HG03575 (cell line): ENCODE results near the gene GTF2F2.

Experiments
- ATAC-seq: cut with Tn5 transposase; IDR thresholded peaks from one replicate; pipeline ENCODE4 v1.9.1; 2021; ENCODE audit not compliant: unreplicated experiment, insufficient number of reproducible peaks, low FRiP score; ENCODE audit errors: extremely low read depth

Gene GTF2F2

DNA sequence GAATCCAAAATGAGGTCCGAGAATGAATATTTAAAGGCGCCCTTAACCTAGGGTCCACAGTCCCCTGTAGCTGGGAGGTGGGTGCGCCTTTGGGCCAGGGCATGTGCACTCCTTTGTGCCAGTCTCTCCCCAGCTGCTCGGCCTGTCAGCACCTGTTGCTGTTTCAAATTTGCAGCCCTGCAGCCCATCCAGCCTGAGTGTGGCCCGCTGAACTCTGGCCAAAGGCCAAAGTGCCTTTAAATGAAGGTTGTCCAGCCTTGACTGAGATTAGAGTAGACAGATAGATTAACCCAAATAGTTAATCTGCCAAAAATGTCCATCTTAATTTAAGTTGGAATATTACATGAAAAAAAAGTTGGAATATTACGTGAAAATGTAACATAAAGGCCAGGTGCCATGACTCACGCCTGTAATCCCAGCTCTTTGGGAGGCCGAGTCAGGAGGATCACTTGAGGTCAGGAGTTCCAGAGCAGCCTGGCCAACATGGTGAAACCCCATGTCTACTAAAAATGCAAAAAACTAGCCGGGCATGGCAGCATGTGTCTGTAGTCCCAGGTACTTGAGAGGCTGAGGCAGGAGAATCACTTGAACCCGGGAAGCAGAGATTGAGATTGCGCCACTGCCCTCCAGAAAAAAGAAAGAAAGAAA lies 195.3 kb downstream of the GTF2F2 start:
- ATAC-seq: no peak

DNA sequence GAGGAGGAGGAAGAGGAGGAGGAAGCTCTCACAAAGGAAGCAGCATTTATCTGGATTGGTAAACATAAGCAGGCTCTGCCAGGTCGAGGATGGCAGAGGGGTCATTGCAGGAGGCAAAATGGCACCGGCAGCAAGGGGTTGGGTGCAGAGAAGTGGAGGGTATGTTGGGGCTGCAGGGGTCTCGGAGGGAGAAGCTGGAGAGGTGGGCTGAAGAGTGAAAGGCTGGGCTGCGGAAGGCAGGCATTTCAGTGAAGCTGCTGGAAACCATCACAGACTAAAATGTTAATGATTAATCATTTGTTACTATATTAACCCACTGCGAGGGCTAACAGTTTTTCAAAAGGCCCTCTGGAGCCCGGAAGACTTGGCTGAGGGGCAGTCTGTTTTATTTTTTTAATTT lies 196.0 kb downstream of the GTF2F2 start:
- ATAC-seq: no peak

DNA sequence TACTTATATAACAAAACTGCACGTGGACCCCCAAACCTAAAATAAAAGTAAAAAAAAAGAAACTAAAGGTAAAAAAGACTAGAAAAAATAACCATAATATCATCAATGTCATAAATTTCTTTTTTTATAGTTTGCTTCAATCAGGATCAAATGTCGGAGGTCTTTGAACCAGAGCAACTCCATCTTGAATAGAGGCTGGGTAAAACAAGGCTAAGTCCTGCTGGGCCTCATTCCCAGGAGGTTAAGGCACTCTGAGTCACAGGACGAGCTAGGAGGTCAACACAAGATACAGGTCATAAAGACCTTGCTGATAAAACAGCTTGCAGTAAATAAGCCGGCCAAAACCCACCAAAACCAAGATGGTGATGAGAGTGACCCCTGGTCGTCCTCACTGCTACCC lies 196.7 kb downstream of the GTF2F2 start:
- no peak for ATAC-seq

DNA sequence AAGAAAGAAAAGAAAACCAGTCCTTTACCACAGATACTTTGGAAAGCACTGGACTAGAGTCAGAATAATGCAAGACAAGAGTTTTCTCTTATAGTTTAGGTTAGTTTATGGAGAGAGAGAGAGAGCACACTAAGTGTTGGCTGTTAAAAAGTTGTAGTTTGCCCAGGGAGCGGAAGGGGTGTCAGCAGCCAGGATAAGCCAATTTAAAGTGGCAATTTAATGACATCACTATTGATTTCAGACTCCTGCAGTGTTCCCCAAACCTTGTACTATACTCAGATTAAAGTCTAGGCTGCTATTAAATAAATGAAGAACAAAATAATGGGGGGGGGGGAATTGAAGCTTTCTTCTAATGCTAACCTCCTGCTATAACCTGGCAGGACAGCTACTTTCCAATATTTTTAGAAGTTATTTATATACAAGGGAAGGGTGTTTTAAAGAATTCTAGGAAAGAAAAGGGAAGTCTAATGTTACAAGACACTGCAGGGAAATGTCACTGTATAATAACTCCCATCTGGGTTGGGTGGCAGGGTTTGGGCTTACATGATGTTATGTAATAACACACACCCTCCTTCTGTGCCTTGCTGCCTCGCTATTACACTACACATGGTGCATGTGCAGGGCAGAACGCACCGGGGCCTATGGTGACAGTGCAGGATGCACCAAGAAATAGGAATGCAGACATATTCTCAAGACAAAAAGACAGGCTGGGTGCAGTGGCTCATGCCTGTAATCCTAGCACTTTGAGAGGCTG lies 200.7 kb downstream of the GTF2F2 start:
- ATAC-seq: no peak

DNA sequence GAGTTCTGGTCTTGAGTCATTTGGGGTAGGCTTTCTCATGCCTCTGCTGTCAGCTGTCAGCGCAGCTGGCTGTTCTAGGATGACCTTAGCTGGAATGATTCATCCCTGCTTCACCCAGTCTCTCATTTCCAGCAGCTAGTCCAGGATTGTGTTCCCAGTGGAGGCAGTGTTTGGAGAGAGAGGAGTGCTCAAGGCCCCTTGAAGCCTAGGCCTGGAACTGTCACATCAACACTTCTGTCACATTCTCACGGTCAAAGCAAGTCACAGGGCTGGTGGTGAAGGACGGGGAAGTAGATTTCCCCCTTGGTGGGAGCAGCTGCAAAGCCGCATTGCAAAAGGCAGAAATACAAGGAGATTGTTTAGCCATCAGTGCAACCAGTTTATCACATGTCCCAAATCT lies 205.5 kb downstream of the GTF2F2 start:
- ATAC-seq: no peak

DNA sequence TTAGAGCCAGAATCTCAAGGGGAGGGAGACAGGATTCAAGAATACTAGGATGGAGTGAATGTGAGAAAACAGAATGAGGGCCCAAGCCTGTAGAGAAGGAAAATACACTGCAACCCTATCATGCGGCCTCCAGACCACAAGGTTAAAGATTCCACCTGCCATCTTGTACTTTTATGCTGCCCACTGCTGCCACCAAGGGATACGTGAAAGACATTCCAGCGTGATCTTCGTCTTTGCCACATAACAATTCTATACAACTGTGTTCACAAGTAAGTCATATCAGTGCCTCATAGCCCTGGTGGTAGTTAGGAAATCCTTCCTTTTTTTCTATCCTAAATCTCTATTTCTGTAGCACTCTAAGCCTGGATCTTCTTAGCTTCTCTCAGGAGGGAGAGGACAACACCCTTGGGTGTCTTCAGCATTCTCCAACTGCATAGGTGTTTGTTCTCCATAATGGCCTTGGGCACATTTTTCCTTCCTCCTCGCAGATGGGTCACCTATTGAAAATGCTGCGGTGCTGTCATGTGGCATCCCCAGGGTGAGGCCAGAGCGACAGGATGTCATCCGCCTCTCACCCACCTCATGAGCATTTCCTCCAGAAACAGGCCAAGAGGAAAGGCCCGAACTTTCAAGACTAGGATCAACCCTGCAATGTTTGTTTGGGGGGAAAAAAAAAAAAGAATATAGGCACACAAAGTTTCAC lies 207.1 kb downstream of the GTF2F2 start:
- no peak for ATAC-seq

DNA sequence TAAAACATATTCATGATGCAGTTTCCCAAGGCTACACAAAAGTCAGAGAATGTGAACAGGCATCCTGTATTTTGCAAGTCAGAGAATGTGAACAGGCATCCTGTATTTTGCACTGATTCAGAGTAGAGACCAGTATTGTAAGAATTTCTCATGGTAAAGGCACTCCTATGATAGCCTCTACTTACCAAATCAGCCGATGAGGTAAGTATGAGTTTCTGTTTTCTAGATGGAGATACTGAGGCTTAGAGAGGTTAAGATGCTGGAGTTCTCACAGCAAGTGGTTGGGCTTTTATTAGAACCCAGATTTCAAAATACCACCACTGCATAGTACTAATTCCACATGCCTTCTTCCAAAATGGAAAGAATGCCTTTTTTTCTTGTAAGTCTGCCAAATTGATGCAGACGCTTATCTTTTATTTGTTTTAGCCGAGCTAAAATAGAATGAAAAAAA lies 208.4 kb downstream of the GTF2F2 start:
- no peak for ATAC-seq

DNA sequence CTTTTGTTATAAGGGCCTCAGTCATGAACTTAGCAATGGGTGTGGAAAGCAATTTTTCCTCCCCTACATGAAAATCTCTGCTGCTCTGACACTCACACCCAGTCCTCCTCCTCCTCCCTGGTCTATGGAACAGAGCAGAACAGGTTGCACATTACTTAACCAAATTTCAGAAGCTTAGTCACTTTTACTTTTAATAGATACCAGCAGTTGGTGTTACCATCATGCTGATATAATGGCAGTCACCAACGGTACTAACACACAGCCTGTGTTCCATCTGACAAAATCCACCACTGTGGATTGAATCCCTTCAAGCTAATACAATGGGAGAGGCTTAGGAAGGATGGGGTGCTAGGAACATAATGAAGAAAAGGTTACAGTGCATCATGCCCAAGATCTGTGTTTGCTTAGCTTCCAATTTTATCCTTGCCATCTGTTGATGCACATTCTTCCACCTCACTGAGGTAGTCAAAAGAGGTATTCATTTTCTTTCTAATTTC lies 210.9 kb downstream of the GTF2F2 start:
- ATAC-seq: no peak

DNA sequence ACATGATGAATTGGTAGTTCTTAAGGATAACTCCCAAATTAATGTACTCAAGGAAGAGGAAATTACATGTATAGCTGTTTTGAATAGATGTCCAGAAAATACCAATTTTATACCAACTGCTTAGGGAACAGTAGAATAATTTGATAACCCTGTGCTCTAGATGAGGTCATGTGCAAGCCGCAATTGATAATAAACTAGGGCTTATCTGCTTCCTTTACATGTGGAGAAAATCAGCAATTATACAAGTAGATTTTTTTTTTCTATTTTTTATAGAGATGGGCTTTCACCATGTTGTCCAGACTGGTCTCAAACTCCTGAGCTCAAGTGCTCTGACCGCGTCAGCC lies 211.4 kb downstream of the GTF2F2 start:
- no peak for ATAC-seq

DNA sequence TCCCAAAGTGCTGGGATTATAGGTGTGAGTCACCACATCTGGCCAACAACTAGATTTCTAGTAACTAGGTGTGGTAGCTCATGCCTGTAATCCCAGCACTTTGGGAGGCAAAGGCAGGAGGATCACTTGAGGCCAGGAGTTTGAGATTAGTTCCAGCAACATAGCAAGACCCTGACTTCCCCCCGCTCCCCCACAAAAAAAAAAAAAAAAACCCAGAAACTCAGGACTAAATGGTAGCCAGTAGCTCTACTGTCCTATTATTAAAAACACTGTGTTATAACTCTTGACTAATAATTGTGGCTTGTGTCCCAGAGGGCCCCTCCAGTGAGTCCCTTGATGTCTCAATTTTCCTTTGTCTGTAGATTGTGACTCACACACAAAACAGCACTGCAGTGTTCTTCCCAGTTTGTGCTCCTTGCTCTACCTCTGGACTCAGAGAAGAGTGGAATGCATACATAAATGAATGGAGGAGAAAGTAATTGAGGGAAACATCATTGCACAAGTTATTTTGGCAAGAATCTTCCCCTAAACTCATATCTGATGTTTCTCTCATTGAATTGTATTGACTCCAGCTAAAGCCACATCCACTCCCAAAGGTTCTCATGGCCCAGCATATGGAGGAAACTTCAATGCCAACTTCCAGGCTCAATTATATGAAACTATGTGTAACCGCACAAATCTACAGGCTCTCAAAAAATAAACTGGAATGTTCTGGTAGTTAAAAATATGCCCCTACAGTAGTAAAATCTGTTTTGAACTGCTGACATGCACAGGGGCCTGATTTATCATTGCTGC lies 211.9 kb downstream of the GTF2F2 start:
- ATAC-seq: no peak

DNA sequence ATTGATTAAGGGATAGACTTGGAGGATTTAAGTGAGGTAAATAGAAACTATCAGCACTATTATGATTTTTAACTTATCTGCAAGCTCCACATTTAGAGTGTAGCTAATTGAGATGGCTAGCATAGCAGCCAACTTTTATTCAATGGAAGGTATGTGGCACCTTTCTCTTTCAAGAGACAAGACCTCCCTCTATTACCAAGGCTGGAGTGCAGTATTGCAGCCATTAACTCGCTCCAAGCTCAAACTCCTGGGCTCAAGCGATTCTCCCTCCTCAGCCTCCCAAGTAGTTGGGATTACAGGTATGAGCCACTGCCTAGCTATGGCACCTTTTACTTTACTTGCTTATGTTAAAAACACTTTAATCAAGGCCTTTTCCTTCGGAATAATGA lies 212.5 kb downstream of the GTF2F2 start:
- no peak for ATAC-seq

DNA sequence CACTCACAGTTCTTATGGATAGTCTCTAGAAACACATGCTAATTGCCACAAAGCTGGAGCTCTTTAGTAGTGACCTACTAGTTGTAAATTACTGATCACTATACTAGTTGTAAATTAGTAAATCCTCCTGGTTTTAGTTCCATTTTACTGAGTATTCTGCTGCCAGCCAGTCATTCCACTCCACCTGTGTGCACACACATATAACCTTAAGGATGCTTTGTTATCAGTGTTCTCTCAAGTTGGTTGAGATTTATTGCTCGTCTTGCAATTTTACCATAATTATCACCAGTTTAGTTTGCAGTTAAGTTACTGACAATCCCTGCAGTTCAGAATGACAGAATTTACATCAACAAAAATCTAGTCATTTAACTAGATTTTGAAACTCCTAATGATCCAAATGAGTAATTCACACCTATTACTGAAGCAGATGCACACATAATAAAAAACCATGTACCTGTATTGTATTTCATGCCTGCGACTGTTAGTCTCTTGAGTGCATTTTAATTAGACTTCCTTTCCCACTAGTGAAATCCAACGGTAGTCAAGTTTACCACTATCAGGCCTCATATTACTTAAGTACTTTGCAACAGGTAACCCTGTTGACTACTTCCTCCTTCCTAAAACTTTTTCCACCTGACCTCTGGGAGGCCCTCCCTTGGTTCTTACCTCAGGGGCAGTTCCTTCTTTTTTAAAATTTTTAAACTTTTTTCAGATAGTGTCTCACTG lies 213.1 kb downstream of the GTF2F2 start:
- no peak for ATAC-seq
